ENCODE measurements around the gene RNFT2.

The RNFT2 gene

GRCh38 chr12:116792403-116792802, 54.3 kb downstream of the RNFT2 start:
- TF ChIP-seq CTCF (IDR thresholded peaks at IDR 0.05; ENCODE audit: low read depth, low read length): no peak
- DNase-seq (ENCODE audit: low read depth in 2 of 2): no peak
- no peak overlapping the region for H3K4me3 ChIP-seq (replicated peaks in 1 of 2; ENCODE audit: low read depth in 2 of 2, low read length in 2 of 2)

- no peak for DNase-seq (ENCODE audit: low read depth in 2 of 2)
- TF ChIP-seq CTCF (IDR thresholded peaks at IDR 0.05; ENCODE audit: low read depth, low read length): no peak
- H3K4me3 ChIP-seq (replicated peaks in 1 of 2; ENCODE audit: low read depth in 2 of 2, low read length in 2 of 2): no peak overlapping the region
Measured at GRCh38 chr12:116794725-116795124, 56.6 kb downstream of the RNFT2 start.

GRCh38 chr12:116797885-116798284, 59.8 kb downstream of the RNFT2 start:
- DNase-seq (ENCODE audit: low read depth in 2 of 2): no peak
- TF ChIP-seq CTCF (IDR thresholded peaks at IDR 0.05; ENCODE audit: low read depth, low read length): no peak
- no peak overlapping the region for H3K4me3 ChIP-seq (replicated peaks in 1 of 2; ENCODE audit: low read depth in 2 of 2, low read length in 2 of 2)

- H3K4me3 ChIP-seq (replicated peaks in 1 of 2; ENCODE audit: low read depth in 2 of 2, low read length in 2 of 2): no peak overlapping the region
- no peak for TF ChIP-seq CTCF (IDR thresholded peaks at IDR 0.05; ENCODE audit: low read depth, low read length)
- DNase-seq (ENCODE audit: low read depth in 2 of 2): no peak
Measured at GRCh38 chr12:116798719-116799118, 60.6 kb downstream of the RNFT2 start.

GRCh38 chr12:116799955-116800354, 61.8 kb downstream of the RNFT2 start:
- no peak for DNase-seq (ENCODE audit: low read depth in 2 of 2)
- no peak overlapping the region for H3K4me3 ChIP-seq (replicated peaks in 1 of 2; ENCODE audit: low read depth in 2 of 2, low read length in 2 of 2)
- TF ChIP-seq CTCF (IDR thresholded peaks at IDR 0.05; ENCODE audit: low read depth, low read length): no peak

- no peak for DNase-seq (ENCODE audit: low read depth in 2 of 2)
- no peak overlapping the region for H3K4me3 ChIP-seq (replicated peaks in 1 of 2; ENCODE audit: low read depth in 2 of 2, low read length in 2 of 2)
- TF ChIP-seq CTCF (IDR thresholded peaks at IDR 0.05; ENCODE audit: low read depth, low read length): no peak
Measured at GRCh38 chr12:116800918-116801317, 62.8 kb downstream of the RNFT2 start.

GRCh38 chr12:116802018-116802417, 63.9 kb downstream of the RNFT2 start:
- H3K4me3 ChIP-seq (replicated peaks in 1 of 2; ENCODE audit: low read depth in 2 of 2, low read length in 2 of 2): no peak overlapping the region
- no peak for DNase-seq (ENCODE audit: low read depth in 2 of 2)
- no peak for TF ChIP-seq CTCF (IDR thresholded peaks at IDR 0.05; ENCODE audit: low read depth, low read length)
